ENCODE results near the gene TNFRSF6B. TPM values are rescaled to one million over a fixed set of nuclear protein-coding genes. Genes with fewer than 3 reads are reported as not detected.

The TNFRSF6B gene
- total and polyA plus RNA-seq, 2 of the 4 experiments (the other 2 are of a cell fraction), result 1.3 to 11.0 TPM

DNA sequence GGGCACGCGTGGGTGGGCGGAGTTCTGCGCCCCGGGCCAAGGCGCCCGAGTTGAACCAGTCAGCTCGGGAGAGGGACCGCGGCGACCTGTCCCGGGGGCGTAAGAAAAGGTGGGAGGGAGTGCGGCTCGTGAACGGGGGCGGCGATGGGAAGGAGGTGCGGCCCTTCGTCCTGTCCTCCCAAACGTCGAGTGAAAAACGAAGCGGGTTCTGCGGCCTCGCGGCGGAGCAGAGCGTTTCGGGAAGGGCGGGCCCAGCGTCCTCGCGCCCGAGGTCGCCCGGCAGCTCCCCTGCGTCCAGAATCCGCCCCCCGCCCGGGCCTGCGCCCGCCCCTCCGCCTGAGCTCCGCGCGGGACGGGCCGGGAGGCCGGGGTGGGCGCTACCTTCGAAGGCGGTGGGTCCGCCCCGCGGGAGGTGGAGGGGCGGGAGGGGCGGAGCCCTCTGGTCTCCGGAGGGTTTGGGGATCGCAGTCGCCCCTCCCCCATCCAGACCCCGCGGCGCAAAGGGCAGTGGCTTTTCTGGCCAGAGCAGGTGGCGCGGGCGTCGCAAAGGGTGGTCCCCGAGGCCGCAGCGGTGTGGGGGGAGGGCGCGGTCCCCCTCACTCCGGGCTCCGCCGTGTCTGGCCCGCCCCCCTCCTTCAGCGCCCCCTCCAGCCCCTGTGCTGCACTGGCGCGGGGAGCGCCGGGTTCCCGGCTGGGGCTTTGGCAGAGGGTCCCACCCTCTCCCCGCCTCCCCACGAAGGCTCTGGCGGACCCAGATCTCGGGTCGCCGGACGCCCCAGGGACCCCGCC, 44.1 kb upstream of the TNFRSF6B start:
- no peaks in the 10 kb centered on the region for H3K27me3 ChIP-seq (ENCODE audit: control insufficient read depth, insufficient read depth, low read length)
- H3K56ac ChIP-seq (ENCODE audit: extremely low read depth, insufficient read depth, low read length), result no peak overlapping the region
- DNase-seq, result no peak
- H3K4me3 ChIP-seq (ENCODE audit: insufficient read depth, low read depth, low read length), result peak overlapping the region; percentile 44
- H4K91ac ChIP-seq (ENCODE audit: insufficient read depth, low read depth, low read length), result no peak overlapping the region
- in situ Hi-C loops (cut with MboI; ENCODE audit: low sequenced_read_pairs) (no loop called here), dilution Hi-C loops (cut with HindIII; ENCODE audit: low sequenced_read_pairs, unreplicated experiment) (no loop called here), intact Hi-C loops (cut with micrococcal nuclease) (loop anchor here (10.0 kb wide), 1 partner anchor 118 kb away; the partner anchor contains the start of gene PTK6)
- peaks cover 7% of the 10 kb centered on the region for H3K4me1 ChIP-seq (ENCODE audit: control insufficient read depth, insufficient read depth, low read length)
- H3K23ac ChIP-seq (ENCODE audit: low read depth, low read length), result no peak overlapping the region
- TF ChIP-seq SMC3 (IDR thresholded peaks at IDR 0.05; ENCODE audit: low read depth, low read length), result no peak
- H4K8ac ChIP-seq (ENCODE audit: low read depth in 2 of 2, low read length in 2 of 2), result no peak overlapping the region
- H2AK5ac ChIP-seq (ENCODE audit: low read depth, low read length), result peak overlapping the region; percentile 39
- H2BK15ac ChIP-seq (ENCODE audit: low read depth, low read length), result no peak overlapping the region
- H2AFZ ChIP-seq (replicated peaks; ENCODE audit: low read length, poor library complexity), result peak overlapping the region; percentile 86
- no peak overlapping the region for H3K4ac ChIP-seq (ENCODE audit: low read depth, low read length)
- H3K79me1 ChIP-seq (ENCODE audit: low read depth in 1 of 2, low read length in 2 of 2), result peaks cover 0 to 13% of the 10 kb centered on the region in 2 experiments; a peak in 2 of 4 replicates
- no peak overlapping the region for H4K5ac ChIP-seq (ENCODE audit: low read depth, low read length)
- H2AK9ac ChIP-seq (replicated peaks; ENCODE audit: low read depth, low read length, poor library complexity), result no peak overlapping the region
- H3K36me3 ChIP-seq (ENCODE audit: control insufficient read depth, insufficient read depth, low read length), result no peaks in the 10 kb centered on the region
- POLR2A ChIA-PET (ENCODE audit: unreplicated experiment), result no interaction called here
- H3K9me3 ChIP-seq (ENCODE audit: control insufficient read depth, insufficient read depth, low read length), result no peaks in the 10 kb centered on the region
- no peak overlapping the region; the same call in 1 of the 2 replicates for H3K27ac ChIP-seq (ENCODE audit: insufficient read depth, low read length)
- H2BK20ac ChIP-seq (ENCODE audit: low read depth, low read length), result no peak overlapping the region
- no peak overlapping the region for H3K14ac ChIP-seq (replicated peaks; ENCODE audit: low read depth, low read length)
- WGBS, 2 experiments (ENCODE audit: extremely low coverage in 2 of 2, insufficient read length in 1 of 2), result 5% methylated on average over 21 of the region's 91 CpGs; no CpG with 5 or more reads in 1 of the 2 experiments
- peaks cover 11% of the 10 kb centered on the region for H4K20me1 ChIP-seq (ENCODE audit: insufficient read depth, low read length)
- H2BK120ac ChIP-seq (ENCODE audit: low read depth, low read length), result no peak overlapping the region
- H2BK5ac ChIP-seq (ENCODE audit: low read depth, low read length, poor library complexity, severe bottlenecking), result no peak overlapping the region
- no peak overlapping the region; the same call in 1 of the 2 replicates for H3K9ac ChIP-seq (ENCODE audit: low read depth, low read length)
- ATAC-seq (ENCODE audit: low read depth), result peak; percentile 21
- CTCF ChIA-PET, result no interaction called here
- H3K18ac ChIP-seq (ENCODE audit: low read depth, low read length), result no peak overlapping the region
- peak overlapping the region; percentile 82 for H3K4me2 ChIP-seq (ENCODE audit: low read depth, low read length)
- peaks cover 7% of the 10 kb centered on the region; the same call in 1 of the 2 replicates for H3K9me1 ChIP-seq (ENCODE audit: insufficient read depth, low read length)
- no TSS peak for BruUV-seq (replicated peaks)
